HS-27A (cell line): ENCODE results near the gene RIMBP2.
"Not testable (repeated sequence)": the region's sequence is repeated elsewhere in the genome, so short reads cannot be mapped to it uniquely, and the experiment has no call there.

Experiments used
- DNase-seq: peaks from one replicate; pipeline ENCODE4 v3.0.0-alpha.2; 2012; ENCODE audit warnings: low read depth, missing footprints

The RIMBP2 gene

GRCh38 chr12:130705178-130705822 is 10.8 kb downstream of the RIMBP2 start:
- DNase-seq = no peak

- DNase-seq = no peak
These were observed 11.5 kb downstream of the RIMBP2 start for GRCh38 chr12:130704606-130705005.

- no peak for DNase-seq
These were observed 12.2 kb downstream of the RIMBP2 start for GRCh38 chr12:130703733-130704375.

GRCh38 chr12:130702966-130703732 is 12.9 kb downstream of the RIMBP2 start:
- no peak for DNase-seq

- DNase-seq = no peak
These were observed 14.7 kb downstream of the RIMBP2 start for GRCh38 chr12:130701402-130701744.

- no peak for DNase-seq
These were observed 15.4 kb downstream of the RIMBP2 start for GRCh38 chr12:130700492-130701401.

GRCh38 chr12:130698106-130698505 is 18.0 kb downstream of the RIMBP2 start:
- DNase-seq = no peak

- no peak for DNase-seq
These were observed 19.6 kb downstream of the RIMBP2 start for GRCh38 chr12:130696379-130697100.

GRCh38 chr12:130695061-130695460 is 21.0 kb downstream of the RIMBP2 start:
- no peak for DNase-seq

GRCh38 chr12:130689408-130690405 is 26.4 kb downstream of the RIMBP2 start:
- no peak for DNase-seq

- not testable (repeated sequence) for DNase-seq
These were observed 27.1 kb downstream of the RIMBP2 start for GRCh38 chr12:130688999-130689398.

- no peak for DNase-seq
These were observed 28.0 kb downstream of the RIMBP2 start for GRCh38 chr12:130687796-130688778.

- no peak for DNase-seq
These were observed 28.9 kb downstream of the RIMBP2 start for GRCh38 chr12:130687190-130687589.

- DNase-seq = no peak
These were observed 29.5 kb downstream of the RIMBP2 start for GRCh38 chr12:130686511-130686991.

- DNase-seq = no peak
These were observed 30.2 kb downstream of the RIMBP2 start for GRCh38 chr12:130685850-130686249.

GRCh38 chr12:130685250-130685787 is 30.8 kb downstream of the RIMBP2 start:
- no peak for DNase-seq

GRCh38 chr12:130683811-130684210 is 32.3 kb downstream of the RIMBP2 start:
- DNase-seq = no peak

GRCh38 chr12:130683080-130683479 is 33.0 kb downstream of the RIMBP2 start:
- no peak for DNase-seq
